BJ (cell line): ENCODE measurements around the gene MRPL58. TPM values are rescaled to one million over a fixed set of nuclear protein-coding genes. Genes with fewer than 3 reads are reported as not detected.

Source experiments
- CTCF ChIA-PET: fragments of 350-600 bp; formaldehyde crosslinking; extraction: SDS; loops from one replicate; lab custom pipeline; 2021; ENCODE audit warnings: antibody characterized with exemption, inconsistent platforms; lab: Yijun Ruan, JAX
- POLR2A ChIA-PET: fragments of 300-600 bp; sonication (Branson Sonifier 250); formaldehyde crosslinking; extraction: SDS; loops from one replicate; lab custom pipeline; 2021; ENCODE audit warnings: antibody characterized with exemption; lab: Charles Lee
- DNase-seq: peaks from one replicate; pipeline ENCODE4 v3.0.0-alpha.2; 2011; ENCODE audit warnings: low read depth
- H3K27me3 ChIP-seq: 2 replicates; pipeline ENCODE4 v1.6.0; 2011; ENCODE audit warnings: low read length; ENCODE audit not compliant: control insufficient read depth, insufficient read depth
- H3K36me3 ChIP-seq: 2 replicates; pipeline ENCODE4 v1.5.1; 2011; ENCODE audit warnings: low read length; ENCODE audit not compliant: control insufficient read depth, insufficient read depth
- H3K4me3 ChIP-seq: 2 replicates; pipeline ENCODE4 v1.5.1; 2011; ENCODE audit warnings: low read depth, mild to moderate bottlenecking, control low read depth, low read length
- polyA plus RNA-seq: library from polyadenylated mRNA; depleted of rRNA; stranded (reverse); fragments of >200 nt; gene quantifications from 2 replicates; pipeline ENCODE4 v1.2.3, GENCODE V29; 2011
- TF ChIP-seq, protein P1 (sequence below): IDR thresholded peaks from 2 replicates; pipeline ENCODE4 v1.5.1; 2011; ENCODE audit warnings: low read depth, mild to moderate bottlenecking, control low read depth, inconsistent platforms, low read length, moderate library complexity; ENCODE audit not compliant: insufficient read depth

The MRPL58 gene
- polyA plus RNA-seq, 1 experiment, result 44.2 TPM

DNA sequence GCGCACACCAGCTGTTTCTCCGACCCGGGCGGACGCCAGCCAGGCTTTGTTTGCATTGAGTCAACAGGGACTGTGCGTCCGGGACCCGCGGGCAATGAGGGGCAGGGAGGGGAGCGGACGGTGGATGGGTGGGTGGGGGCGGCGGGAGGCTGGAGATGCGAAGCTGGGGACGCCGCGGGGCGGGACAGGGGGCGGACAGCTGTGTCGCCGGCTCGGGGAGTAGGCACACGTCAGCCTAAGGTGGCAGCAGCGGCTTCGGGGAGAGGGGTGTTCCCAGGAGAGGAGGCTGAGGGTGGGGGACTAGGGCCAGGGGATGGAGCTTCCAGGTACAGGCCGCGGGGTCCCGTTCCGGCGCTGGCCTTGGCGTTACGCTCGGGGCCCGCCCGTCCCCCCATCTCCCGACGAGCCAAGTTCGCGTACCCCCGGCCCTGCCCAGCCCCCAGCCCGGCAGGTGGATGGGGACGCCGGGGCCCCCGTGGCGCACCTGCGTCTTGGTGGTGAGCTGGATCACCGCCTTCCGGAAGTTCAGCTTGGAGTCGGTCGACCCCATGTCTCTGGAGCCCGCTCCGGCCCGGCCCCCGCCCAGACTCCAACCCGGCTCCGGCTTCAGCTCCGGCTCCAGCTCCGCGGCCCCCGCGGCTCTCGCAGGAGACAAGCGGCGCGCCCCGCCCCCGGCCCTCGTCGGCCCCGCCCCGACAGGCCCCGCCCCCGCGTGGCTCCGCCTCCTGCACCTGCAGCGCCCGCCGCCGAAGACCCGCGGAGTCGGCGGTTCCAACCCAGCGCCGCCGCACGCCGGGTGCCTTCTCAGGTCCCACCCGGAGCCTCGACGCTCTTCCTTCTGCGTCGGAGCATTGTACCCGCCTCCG, 40.1 kb upstream of the MRPL58 start, which contains the start of gene HID1:
HID1 (minus strand) TSS at position 653 of the 866 bp plus-strand sequence; CDS start at position 550, 103 bp downstream.
- ChIA-PET CTCF (interaction anchor here (1.2 to 3.7 kb wide), 9 partner anchors 8 to 159 kb away, joined by 3 to 26 read pairs (median 6); partner anchors contain the start of gene NT5C), POLR2A (no interaction called here)
- no peaks in the 10 kb centered on the region for H3K36me3 ChIP-seq
- no peak for DNase-seq
- H3K4me3 ChIP-seq, result peak within 1 kb of the TSS; percentile 55
- peaks cover 9% of the 10 kb centered on the region for H3K27me3 ChIP-seq
- TF ChIP-seq, protein P1, sequence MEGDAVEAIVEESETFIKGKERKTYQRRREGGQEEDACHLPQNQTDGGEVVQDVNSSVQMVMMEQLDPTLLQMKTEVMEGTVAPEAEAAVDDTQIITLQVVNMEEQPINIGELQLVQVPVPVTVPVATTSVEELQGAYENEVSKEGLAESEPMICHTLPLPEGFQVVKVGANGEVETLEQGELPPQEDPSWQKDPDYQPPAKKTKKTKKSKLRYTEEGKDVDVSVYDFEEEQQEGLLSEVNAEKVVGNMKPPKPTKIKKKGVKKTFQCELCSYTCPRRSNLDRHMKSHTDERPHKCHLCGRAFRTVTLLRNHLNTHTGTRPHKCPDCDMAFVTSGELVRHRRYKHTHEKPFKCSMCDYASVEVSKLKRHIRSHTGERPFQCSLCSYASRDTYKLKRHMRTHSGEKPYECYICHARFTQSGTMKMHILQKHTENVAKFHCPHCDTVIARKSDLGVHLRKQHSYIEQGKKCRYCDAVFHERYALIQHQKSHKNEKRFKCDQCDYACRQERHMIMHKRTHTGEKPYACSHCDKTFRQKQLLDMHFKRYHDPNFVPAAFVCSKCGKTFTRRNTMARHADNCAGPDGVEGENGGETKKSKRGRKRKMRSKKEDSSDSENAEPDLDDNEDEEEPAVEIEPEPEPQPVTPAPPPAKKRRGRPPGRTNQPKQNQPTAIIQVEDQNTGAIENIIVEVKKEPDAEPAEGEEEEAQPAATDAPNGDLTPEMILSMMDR, result no peak

DNA sequence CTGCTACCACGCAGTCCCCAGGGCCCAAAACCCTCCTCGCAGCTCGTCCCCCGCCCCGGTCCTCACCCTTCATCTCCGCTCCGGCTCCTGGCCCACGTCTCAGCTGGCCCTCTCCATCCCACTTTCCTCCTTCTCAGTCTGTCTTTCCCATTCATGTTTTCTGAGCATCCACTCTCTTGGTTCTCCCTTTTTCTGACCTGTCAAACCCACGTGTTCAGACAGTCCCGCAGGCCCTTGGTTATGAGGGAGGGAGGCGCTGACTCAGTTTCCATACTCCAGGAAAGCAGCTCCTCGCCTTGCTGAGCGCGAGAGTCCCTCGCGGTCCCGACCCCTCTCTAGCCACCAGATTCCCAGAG, 39.5 kb upstream of the MRPL58 start:
- no peaks in the 10 kb centered on the region for H3K36me3 ChIP-seq
- POLR2A ChIA-PET, result no interaction called here
- peak overlapping the region; percentile 55 for H3K4me3 ChIP-seq
- H3K27me3 ChIP-seq, result peaks cover 10% of the 10 kb centered on the region
- CTCF ChIA-PET, result interaction anchor here (1.2 to 3.7 kb wide), 9 partner anchors 9 to 159 kb away, joined by 3 to 26 read pairs (median 6); partner anchors contain the start of gene NT5C
- no peak for DNase-seq
- TF ChIP-seq, protein P1, result no peak

DNA sequence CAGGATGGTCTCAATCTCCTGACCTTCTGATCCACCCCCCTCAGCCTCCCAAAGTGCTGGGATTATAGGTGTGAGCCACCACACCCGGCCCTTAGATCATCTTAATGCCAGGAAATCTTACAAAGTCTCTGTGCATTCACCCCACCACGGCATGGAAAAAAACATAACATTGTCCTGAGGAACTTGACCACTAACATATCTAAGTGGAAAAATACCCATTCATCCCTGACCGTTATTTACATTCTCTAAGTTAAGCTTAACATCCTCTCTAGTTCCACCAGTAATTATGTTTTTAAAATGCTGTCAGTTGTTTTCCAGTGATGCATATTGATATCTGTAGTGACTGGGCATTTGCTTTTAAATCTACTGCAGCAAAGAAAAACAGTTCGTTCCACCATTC, 36.5 kb upstream of the MRPL58 start:
- no peak overlapping the region for H3K4me3 ChIP-seq
- POLR2A ChIA-PET, result no interaction called here
- H3K36me3 ChIP-seq, result no peaks in the 10 kb centered on the region
- peaks cover 10% of the 10 kb centered on the region for H3K27me3 ChIP-seq
- DNase-seq, result no peak
- CTCF ChIA-PET, result interaction anchor here (0.9 to 1.4 kb wide), 3 partner anchors 14 to 36 kb away, joined by 3 to 6 read pairs (median 4); partner anchors contain the start of gene MRPL58
- TF ChIP-seq, protein P1, result no peak

DNA sequence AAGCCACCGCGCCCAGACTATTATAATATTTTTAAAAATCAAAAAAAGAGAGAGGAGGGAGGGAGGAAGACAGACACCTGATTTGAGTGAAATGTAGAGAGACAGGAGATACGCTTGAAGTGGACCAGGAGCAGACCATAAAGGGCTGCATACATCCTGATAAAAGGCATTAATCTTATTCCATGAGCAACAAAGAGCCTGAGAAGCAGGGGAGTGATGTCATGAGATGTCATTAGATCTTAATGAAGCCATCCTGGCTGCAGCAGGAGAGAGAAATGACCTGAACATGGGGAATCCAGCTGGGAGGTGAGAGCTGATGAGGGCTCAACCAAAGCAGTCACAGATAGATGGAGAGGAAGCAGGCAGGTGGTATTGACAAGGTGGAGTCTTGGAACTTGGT, 34.7 kb upstream of the MRPL58 start:
- Histone ChIP-seq H3K36me3 (no peaks in the 10 kb centered on the region), H3K4me3 (no peak overlapping the region), H3K27me3 (peaks cover 6% of the 10 kb centered on the region)
- ChIA-PET CTCF (interaction anchor here (1.0 to 1.5 kb wide), 2 partner anchors 10 to 16 kb away, joined by 3 to 5 read pairs; partner anchors contain the start of gene CDR2L), POLR2A (no interaction called here)
- no peak for DNase-seq
- TF ChIP-seq, protein P1, result no peak

DNA sequence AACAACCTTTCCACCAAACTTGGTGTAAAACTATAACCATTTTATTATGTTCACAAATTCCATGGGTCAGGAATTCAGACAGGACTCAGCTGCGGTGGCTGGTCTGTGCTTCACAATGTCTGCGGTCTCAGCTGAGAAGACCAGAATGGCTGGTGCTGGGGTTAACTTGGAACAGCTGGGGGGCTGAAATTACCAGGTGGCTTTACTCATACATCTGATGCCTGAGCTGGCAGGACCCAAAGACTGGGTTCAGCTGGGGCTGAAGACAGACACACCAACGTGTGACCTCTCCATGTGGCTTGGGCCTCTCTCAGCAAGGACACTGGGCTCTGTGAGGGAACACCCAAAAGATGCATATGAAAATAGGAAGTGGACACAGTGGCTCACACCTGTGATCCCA, 34.2 kb upstream of the MRPL58 start:
- DNase-seq, result no peak
- ChIA-PET POLR2A (no interaction called here), CTCF (interaction anchor here (1.0 to 1.5 kb wide), 2 partner anchors 9 to 17 kb away, joined by 3 to 5 read pairs; partner anchors contain the start of gene CDR2L)
- TF ChIP-seq, protein P1, result no peak
- no peak overlapping the region for H3K4me3 ChIP-seq
- H3K27me3 ChIP-seq, result peaks cover 1% of the 10 kb centered on the region
- no peaks in the 10 kb centered on the region for H3K36me3 ChIP-seq
